Naive B cell (primary cell): ENCODE results near the gene PTAFR. TPM values are rescaled to one million over a fixed set of nuclear protein-coding genes. Genes with fewer than 3 reads are reported as not detected.

Experiments
- ATAC-seq, 2 donors: fragments of 150-1000 bp; cut with Tn5 transposase; 2 replicates each; pipeline ENCODE4 v1.10.0; 2021; ENCODE audit warnings: low read depth in 2 of 2, mild to moderate bottlenecking in 2 of 2, moderate library complexity in 2 of 2
- DNase-seq: peaks from one replicate; pipeline ENCODE4 v3.0.0; 2022
- H3K27ac Mint-ChIP-seq, 6 donors: one replicate each; pipeline ENCODE4 v1.8.0; 2020 to 2022; ENCODE audit warnings: mild to moderate bottlenecking in 6 of 6, mixed read lengths in 6 of 6, moderate library complexity in 5 of 6, inconsistent platforms in 2 of 6
- H3K27me3 Mint-ChIP-seq, 3 donors: one replicate each; pipeline ENCODE4 v1.8.0; 2021 to 2022; ENCODE audit warnings: mixed read lengths in 3 of 3, mild to moderate bottlenecking in 1 of 3
- H3K36me3 Mint-ChIP-seq, 2 donors: one replicate each; pipeline ENCODE4 v1.8.0; 2020 to 2022; ENCODE audit warnings: mixed read lengths in 2 of 2, inconsistent platforms in 1 of 2, mild to moderate bottlenecking in 1 of 2
- H3K4me1 Mint-ChIP-seq, 3 donors: one replicate each; pipeline ENCODE4 v1.8.0; 2020 to 2022; ENCODE audit warnings: mixed read lengths in 3 of 3, inconsistent platforms in 1 of 3, mild to moderate bottlenecking in 1 of 3, moderate library complexity in 1 of 3
- H3K4me3 Mint-ChIP-seq, 8 donors: one replicate each; pipeline ENCODE4 v1.8.0; 2020 to 2022; ENCODE audit warnings: mild to moderate bottlenecking in 8 of 8, mixed read lengths in 8 of 8, moderate library complexity in 8 of 8, inconsistent platforms in 2 of 8
- H3K9me3 Mint-ChIP-seq, 7 donors: one replicate each; pipeline ENCODE4 v1.8.0; 2020 to 2022; ENCODE audit warnings: mixed read lengths in 7 of 7, mild to moderate bottlenecking in 5 of 7, inconsistent platforms in 2 of 7, moderate library complexity in 1 of 7
- polyA plus RNA-seq, 6 donors: library from polyadenylated mRNA; unstranded; fragments of 300-500 nt; fragmentation: Illumina TruSeq; gene quantifications; one replicate each; pipeline ENCODE4 v1.2.3, GENCODE V29; 2021; ENCODE audit warnings: low read depth in 6 of 6

Gene PTAFR
- polyA plus RNA-seq, 6 donors from 2014 or later, result 2.2 to 6.9 (median 5.1) TPM

DNA sequence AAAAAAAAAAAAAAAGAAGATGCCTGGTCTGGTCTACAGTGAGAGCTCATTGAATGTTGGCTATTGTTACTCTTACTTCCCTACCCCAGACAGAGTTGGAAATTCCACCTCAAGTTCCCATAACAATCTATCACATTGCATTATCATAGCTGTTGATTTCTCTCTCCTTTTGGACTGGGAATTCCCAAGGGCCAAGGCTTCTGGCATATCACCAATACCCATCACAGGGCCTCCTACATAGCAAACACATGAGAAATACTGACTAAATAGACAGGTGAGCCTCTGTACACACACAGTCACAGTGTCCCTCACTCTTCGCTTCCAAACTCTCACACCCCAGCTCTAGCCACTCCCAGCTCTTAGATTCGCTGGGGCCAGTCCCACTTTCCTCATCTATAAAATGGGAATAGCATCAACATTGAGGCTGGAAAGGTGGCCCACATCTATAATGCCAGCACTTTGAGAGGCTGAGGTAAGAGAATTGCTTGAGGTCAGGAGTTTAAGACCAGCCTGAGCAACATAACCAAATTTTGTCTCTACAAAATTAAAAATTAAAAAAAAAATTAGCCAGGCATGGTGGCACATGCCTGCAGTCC lies 6.4 kb downstream of the PTAFR start:
- Mint-ChIP-seq H3K9me3 (no peaks in the 10 kb centered on the region), H3K4me1 (peaks cover 50 to 67% (median 60%) of the 10 kb centered on the region in 3 donors), H3K27ac (peak overlapping the region in 3 of 6 donors; percentile 34 to 90 (median 56)), H3K4me3 (peak overlapping the region in 5 of 8 donors; percentile 12 to 74 (median 26)), H3K27me3 (no peaks in the 10 kb centered on the region), H3K36me3 (no peaks in the 10 kb centered on the region)
- DNase-seq (no peak), ATAC-seq (no peak)

GRCh38 chr1:28163496-28164161 lies 12.9 kb downstream of the PTAFR start:
- Mint-ChIP-seq H3K4me1 (peaks cover 10 to 25% (median 21%) of the 10 kb centered on the region in 3 donors), H3K27me3 (no peaks in the 10 kb centered on the region), H3K27ac (no peak overlapping the region), H3K4me3 (no peak overlapping the region), H3K9me3 (no peaks in the 10 kb centered on the region), H3K36me3 (peaks cover 6 to 9% of the 10 kb centered on the region in 2 donors)
- no peak for DNase-seq
- no peak for ATAC-seq

DNA sequence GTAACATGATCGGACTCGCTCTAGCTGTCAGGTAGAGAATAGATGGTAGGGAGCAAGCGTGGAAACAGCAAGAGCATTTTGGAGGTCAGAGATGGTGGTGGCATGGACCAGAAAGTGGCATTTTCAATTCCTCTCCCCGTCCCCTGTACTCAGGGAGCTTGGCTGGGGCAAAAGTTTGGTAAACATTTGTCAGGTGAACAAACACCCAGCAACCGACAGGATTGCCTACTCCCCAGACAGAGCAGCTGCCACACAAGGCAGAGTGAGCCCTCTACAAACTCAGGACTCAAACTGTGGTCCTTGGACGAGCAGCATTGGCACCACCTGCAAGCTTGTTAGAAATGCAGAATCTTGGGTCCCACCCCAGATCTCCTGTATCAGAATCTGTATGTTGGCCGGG lies 14.3 kb downstream of the PTAFR start:
- Mint-ChIP-seq H3K4me1 (peaks cover 5 to 23% (median 19%) of the 10 kb centered on the region in 3 donors), H3K27me3 (no peaks in the 10 kb centered on the region), H3K36me3 (peaks cover 6 to 10% of the 10 kb centered on the region in 2 donors), H3K9me3 (no peaks in the 10 kb centered on the region), H3K27ac (no peak overlapping the region), H3K4me3 (no peak overlapping the region)
- DNase-seq (no peak), ATAC-seq (no peak)

GRCh38 chr1:28161751-28162150 lies 14.7 kb downstream of the PTAFR start:
- ATAC-seq (no peak), DNase-seq (no peak)
- Mint-ChIP-seq H3K27ac (no peak overlapping the region), H3K9me3 (no peaks in the 10 kb centered on the region), H3K27me3 (no peaks in the 10 kb centered on the region), H3K4me3 (no peak overlapping the region), H3K4me1 (peaks cover 5 to 23% (median 19%) of the 10 kb centered on the region in 3 donors), H3K36me3 (peaks cover 6 to 10% of the 10 kb centered on the region in 2 donors)

DNA sequence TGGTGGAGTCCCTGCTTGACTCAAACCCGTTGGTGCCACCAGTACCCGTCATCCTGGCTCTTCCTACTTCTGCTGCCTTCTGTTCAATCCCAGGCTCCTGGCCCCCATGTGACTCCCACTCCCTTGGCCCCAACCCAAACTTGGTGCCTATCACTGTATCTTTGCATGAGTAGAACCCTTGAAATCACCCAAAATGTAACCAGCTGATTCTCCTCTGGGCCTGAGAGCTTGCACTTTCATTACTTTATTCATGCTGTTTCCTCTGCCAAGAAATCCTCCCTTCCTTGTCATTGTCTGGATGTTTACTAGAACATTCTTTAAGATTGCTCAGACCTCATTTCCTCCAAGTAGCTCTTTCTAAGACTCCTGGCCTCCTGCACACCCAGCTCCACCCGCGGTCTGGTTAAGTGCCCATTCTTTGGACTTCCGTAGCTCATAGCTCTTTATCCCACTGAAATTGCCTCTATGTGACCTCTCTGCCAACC lies 15.7 kb downstream of the PTAFR start:
- Mint-ChIP-seq H3K9me3 (no peaks in the 10 kb centered on the region), H3K27ac (peak overlapping the region in 1 of 6 donors; percentile 82), H3K36me3 (peaks cover 6 to 10% of the 10 kb centered on the region in 2 donors), H3K4me3 (no peak overlapping the region), H3K27me3 (no peaks in the 10 kb centered on the region), H3K4me1 (peaks cover 5 to 23% (median 19%) of the 10 kb centered on the region in 3 donors)
- no peak for DNase-seq
- ATAC-seq, result no peak

- H3K4me3 Mint-ChIP-seq, result no peak overlapping the region
- DNase-seq, result no peak
- no peaks in the 10 kb centered on the region for H3K9me3 Mint-ChIP-seq
- H3K4me1 Mint-ChIP-seq, result peaks cover 10 to 23% (median 19%) of the 10 kb centered on the region in 3 donors
- no peak for ATAC-seq
- H3K27ac Mint-ChIP-seq, result no peak overlapping the region
- peaks cover 6 to 10% of the 10 kb centered on the region in 2 donors for H3K36me3 Mint-ChIP-seq
- H3K27me3 Mint-ChIP-seq, result no peaks in the 10 kb centered on the region
These were observed 16.8 kb downstream of the PTAFR start for GRCh38 chr1:28159680-28160079.

DNA sequence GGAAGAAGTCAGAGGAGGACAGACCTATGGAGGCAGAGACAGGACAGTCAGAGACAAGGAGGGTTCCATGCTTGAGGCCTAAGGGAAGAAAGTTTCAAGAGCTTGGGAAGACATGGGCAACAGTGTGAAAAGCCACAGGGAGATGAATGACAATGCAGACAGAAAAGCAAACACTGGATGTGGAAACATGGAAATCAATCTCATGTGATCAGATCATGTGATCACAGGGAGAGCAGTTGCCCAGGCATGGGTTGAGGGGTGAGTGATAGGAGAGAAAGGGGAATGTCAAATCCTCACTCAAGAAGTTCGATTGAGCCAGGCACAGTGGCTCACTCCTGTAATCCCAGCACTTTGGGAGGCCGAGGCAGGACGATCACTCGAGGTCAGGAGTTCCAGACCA lies 17.2 kb downstream of the PTAFR start:
- no peak overlapping the region for H3K4me3 Mint-ChIP-seq
- ATAC-seq, result no peak
- peaks cover 10 to 23% (median 19%) of the 10 kb centered on the region in 3 donors for H3K4me1 Mint-ChIP-seq
- H3K36me3 Mint-ChIP-seq, result peaks cover 6 to 10% of the 10 kb centered on the region in 2 donors
- H3K27ac Mint-ChIP-seq, result peak overlapping the region in 2 of 6 donors; percentile 64 to 90
- no peak for DNase-seq
- no peaks in the 10 kb centered on the region for H3K27me3 Mint-ChIP-seq
- no peaks in the 10 kb centered on the region for H3K9me3 Mint-ChIP-seq

DNA sequence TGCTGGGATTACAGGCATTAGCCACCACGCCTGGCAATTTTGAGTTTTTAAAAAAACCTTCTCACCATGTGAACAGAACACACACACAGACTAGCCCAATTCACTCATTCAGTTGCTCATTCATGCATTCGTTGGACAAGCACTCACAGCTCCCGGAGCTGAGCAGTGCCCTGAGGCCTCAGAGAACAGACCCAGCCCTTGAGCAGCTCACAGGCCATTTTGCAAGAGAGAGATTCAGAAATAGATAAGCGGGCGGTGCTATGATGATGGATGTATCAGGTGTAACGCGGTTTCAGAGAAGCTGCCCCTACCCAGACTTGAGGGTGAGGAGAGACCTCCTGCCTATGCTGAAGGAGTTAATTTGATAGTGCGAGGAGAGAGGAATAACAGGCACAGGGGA lies 18.6 kb downstream of the PTAFR start:
- Mint-ChIP-seq H3K27ac (peak overlapping the region in 4 of 6 donors; percentile 21 to 91 (median 70)), H3K4me1 (peaks cover 7 to 23% (median 16%) of the 10 kb centered on the region in 3 donors), H3K9me3 (no peaks in the 10 kb centered on the region), H3K36me3 (peaks cover 6 to 10% of the 10 kb centered on the region in 2 donors), H3K4me3 (no peak overlapping the region), H3K27me3 (no peaks in the 10 kb centered on the region)
- no peak for ATAC-seq
- DNase-seq, result no peak

DNA sequence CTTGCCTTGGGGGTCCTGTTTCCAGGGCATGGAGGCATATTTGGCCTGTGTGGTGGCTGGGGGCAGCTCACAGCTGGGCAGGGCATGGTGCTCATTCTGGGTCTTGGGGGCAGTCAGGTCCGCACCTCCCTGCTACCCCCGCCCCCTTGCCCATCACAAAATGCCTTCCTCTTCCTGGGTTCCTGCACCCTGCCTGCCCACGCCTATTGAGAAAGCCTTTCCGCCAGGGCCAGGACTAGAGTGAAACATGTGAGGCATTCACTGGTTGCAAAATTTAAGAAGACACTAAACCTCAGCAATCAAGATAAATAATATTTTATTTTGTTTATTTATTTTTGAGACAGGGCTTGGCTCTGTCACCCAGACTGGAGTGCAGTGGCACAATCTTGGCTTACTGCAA lies 19.7 kb downstream of the PTAFR start:
- peak overlapping the region in 1 of 6 donors; percentile 39 for H3K27ac Mint-ChIP-seq
- no peaks in the 10 kb centered on the region for H3K27me3 Mint-ChIP-seq
- no peak for ATAC-seq
- no peaks in the 10 kb centered on the region for H3K9me3 Mint-ChIP-seq
- H3K36me3 Mint-ChIP-seq, result peaks cover 6 to 10% of the 10 kb centered on the region in 2 donors
- H3K4me3 Mint-ChIP-seq, result no peak overlapping the region
- DNase-seq, result no peak
- peaks cover 8 to 21% (median 17%) of the 10 kb centered on the region in 3 donors for H3K4me1 Mint-ChIP-seq

- Mint-ChIP-seq H3K27me3 (no peaks in the 10 kb centered on the region), H3K36me3 (peaks cover 0 to 12% of the 10 kb centered on the region in 2 donors), H3K27ac (peak overlapping the region in 1 of 6 donors; percentile 78), H3K9me3 (no peaks in the 10 kb centered on the region), H3K4me3 (no peak overlapping the region), H3K4me1 (peaks cover 13 to 19% (median 19%) of the 10 kb centered on the region in 3 donors)
- DNase-seq, result no peak
- no peak for ATAC-seq
These were observed 20.9 kb downstream of the PTAFR start for GRCh38 chr1:28155628-28156027.

- H3K9me3 Mint-ChIP-seq, result peaks cover 0 to 5% (median 0%) of the 10 kb centered on the region in 7 donors
- peaks cover 8 to 20% of the 10 kb centered on the region in 2 donors for H3K36me3 Mint-ChIP-seq
- peak overlapping the region in 1 of 6 donors; percentile 61 for H3K27ac Mint-ChIP-seq
- H3K27me3 Mint-ChIP-seq, result no peaks in the 10 kb centered on the region
- no peak for DNase-seq
- H3K4me1 Mint-ChIP-seq, result peaks cover 9 to 23% (median 19%) of the 10 kb centered on the region in 3 donors
- H3K4me3 Mint-ChIP-seq, result no peak overlapping the region
- no peak for ATAC-seq
These were observed 22.4 kb downstream of the PTAFR start for GRCh38 chr1:28154078-28154594.

DNA sequence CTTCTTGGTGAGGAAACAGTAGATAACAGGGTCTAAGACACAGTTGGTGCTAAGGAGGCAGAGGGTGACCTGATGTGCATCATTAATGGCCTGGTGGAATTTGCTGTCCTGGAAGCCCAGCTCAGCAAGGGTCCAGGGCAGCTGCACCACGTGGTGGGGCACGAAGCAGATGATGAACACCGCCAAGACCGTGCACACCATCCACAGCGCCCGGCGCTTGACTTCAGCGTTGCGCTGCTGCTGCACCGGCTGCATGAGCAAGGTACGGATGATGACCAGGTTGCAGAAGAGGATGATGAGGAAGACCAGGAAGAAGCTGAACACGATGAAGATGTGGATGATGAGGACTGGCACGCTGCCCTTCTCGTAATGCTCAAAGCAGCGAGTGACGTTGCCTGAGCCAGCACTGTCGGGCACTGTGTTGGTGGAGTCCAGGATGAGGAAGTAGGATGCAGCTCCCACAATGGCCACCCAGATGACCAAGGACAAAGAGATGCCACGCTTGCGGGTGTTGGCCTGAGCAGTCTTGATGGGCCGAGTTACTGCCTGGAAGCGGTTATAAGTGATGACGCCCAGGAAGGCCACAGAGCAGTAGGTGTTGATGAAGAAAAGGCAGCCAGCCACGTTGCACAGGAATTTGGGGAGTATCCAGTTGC lies 26.2 kb downstream of the PTAFR start:
- Mint-ChIP-seq H3K9me3 (peaks cover 0 to 5% (median 0%) of the 10 kb centered on the region in 7 donors), H3K36me3 (peaks cover 8 to 14% of the 10 kb centered on the region in 2 donors), H3K4me1 (peaks cover 13 to 30% (median 17%) of the 10 kb centered on the region in 3 donors), H3K4me3 (peak overlapping the region in 2 of 8 donors; percentile 53 to 81), H3K27ac (no peak overlapping the region), H3K27me3 (no peaks in the 10 kb centered on the region)
- no peak for ATAC-seq
- DNase-seq, result no peak

DNA sequence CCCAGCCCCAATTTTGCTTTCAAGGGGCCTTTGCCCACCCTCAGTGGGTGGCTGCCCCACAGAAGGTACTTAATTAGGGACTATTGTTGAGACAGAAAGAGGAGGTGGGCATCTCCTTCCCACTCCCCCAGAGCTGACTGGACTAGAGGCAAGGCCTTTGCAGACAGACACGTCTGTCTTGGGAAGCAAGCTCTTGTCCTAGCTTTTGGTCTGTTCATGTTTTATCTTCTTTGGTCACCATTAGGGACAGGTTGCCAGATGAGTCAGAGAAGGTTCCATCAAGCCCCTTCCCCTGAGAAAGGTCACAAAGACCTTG lies 27.7 kb downstream of the PTAFR start:
- DNase-seq, result no peak
- Mint-ChIP-seq H3K27me3 (no peaks in the 10 kb centered on the region), H3K4me1 (peaks cover 21 to 25% (median 24%) of the 10 kb centered on the region in 3 donors), H3K9me3 (peaks cover 0 to 5% (median 0%) of the 10 kb centered on the region in 7 donors), H3K27ac (peak overlapping the region in 1 of 6 donors; percentile 47), H3K4me3 (no peak overlapping the region), H3K36me3 (peaks cover 8 to 14% of the 10 kb centered on the region in 2 donors)
- no peak for ATAC-seq
